Motor neuron (in vitro differentiated cells): ENCODE measurements around the gene INPP5A. TPM values are rescaled to one million over a fixed set of nuclear protein-coding genes. Genes with fewer than 3 reads are reported as not detected.
A peak's percentile ranks its signal among the peaks of the same experiment; 100 is the strongest.

Experiments used
- ATAC-seq, 8 experiments: fragments of 200-7000 bp; cut with Tn5 transposase; replicated peaks in 6 of 8; 2 replicates each; pipeline ENCODE4 v1.8.0; 2021; ENCODE audit warnings: mild to moderate bottlenecking in 8 of 8, moderate library complexity in 8 of 8
- H3K27ac ChIP-seq, 2 donors: fragments of 250-450 bp; sonication (Bioruptor Pico); 2 replicates each; pipeline ENCODE4 v1.9.0; 2021; ENCODE audit warnings: antibody characterized with exemption in 2 of 2, mild to moderate bottlenecking in 2 of 2, moderate library complexity in 1 of 2
- H3K4me1 ChIP-seq, 2 donors: fragments of 250-450 bp; sonication (Bioruptor Pico); replicated peaks in 1 of 2; 2 replicates each; pipeline ENCODE4 v1.6.1; 2021; ENCODE audit warnings: antibody characterized with exemption in 2 of 2, mild to moderate bottlenecking in 2 of 2, moderate library complexity in 1 of 2
- H3K4me3 ChIP-seq, 5 donors: fragments of 250-450 bp; sonication (Bioruptor Pico); 2 replicates each; pipeline ENCODE4 v1.9.0; 2021; ENCODE audit warnings: antibody characterized with exemption in 5 of 5, mild to moderate bottlenecking in 5 of 5, moderate library complexity in 4 of 5
- WGBS, 10 experiments: fragments of 450-650 bp; shearing (Covaris generic); methylation state at CpG; one replicate each; pipeline ENCODE4 v1.0.0; 2022; 5-methylcytosine and 5-hydroxymethylcytosine counted together
- in situ Hi-C, 9 experiments: fragments of 400-800 bp; cut with MboI; loops; one replicate each; pipeline ENCODE4 v1.15.0; 2021; ENCODE audit warnings: low sequenced_read_pairs in 9 of 9, low pct_unique_long_range_greater_than_20kb in 2 of 9; ENCODE audit not compliant: unreplicated experiment in 9 of 9
- total RNA-seq, 8 experiments: library from RNA; unstranded; fragments of 300-600 nt; gene quantifications; 2 replicates each; pipeline versions ENCODE4 v1.2.3 to v1.2.4, GENCODE V29; 2022

The INPP5A gene
- total RNA-seq, 8 experiments from 2014 or later, result 13.2 to 45.0 (median 17.9) TPM

GRCh38 chr10:132582771-132583170 is 45.2 kb downstream of the INPP5A start:
- no peak overlapping the region for H3K27ac ChIP-seq
- in situ Hi-C loops, result no loop called here
- no peak overlapping the region for H3K4me3 ChIP-seq
- peaks cover 0 to 8% of the 10 kb centered on the region in 2 donors for H3K4me1 ChIP-seq
- WGBS, 10 experiments, result 81 to 100% (median 97%) methylated on average over 1 to 5 of the region's 5 CpGs; no CpG with 5 or more reads in 4 of the 10 experiments
- ATAC-seq, result no peak

- Histone ChIP-seq H3K27ac (no peak overlapping the region), H3K4me1 (peaks cover 0 to 8% of the 10 kb centered on the region in 2 donors), H3K4me3 (no peak overlapping the region)
- WGBS, 10 experiments, result 44 to 90% (median 66%) methylated on average over 2 to 9 of the region's 9 CpGs; no CpG with 5 or more reads in 1 of the 10 experiments
- in situ Hi-C loops, result no loop called here
- no peak for ATAC-seq
Observed at GRCh38 chr10:132583456-132583855, 45.9 kb downstream of the INPP5A start.

GRCh38 chr10:132584081-132584480 is 46.5 kb downstream of the INPP5A start:
- peaks cover 0 to 5% of the 10 kb centered on the region in 2 donors for H3K4me1 ChIP-seq
- ATAC-seq, result no peak
- in situ Hi-C loops, result no loop called here
- H3K27ac ChIP-seq, result no peak overlapping the region
- H3K4me3 ChIP-seq, result no peak overlapping the region
- 20 to 100% (median 47%) methylated on average over 1 of the region's 1 CpG; no CpG with 5 or more reads in 2 of the 10 experiments for whole genome bisulfite sequencing, 10 experiments

GRCh38 chr10:132585732-132586722 is 48.4 kb downstream of the INPP5A start:
- H3K27ac ChIP-seq, result no peak overlapping the region
- 71 to 100% (median 95%) methylated on average over 3 to 8 of the region's 38 CpGs; no CpG with 5 or more reads in 4 of the 10 experiments for WGBS, 10 experiments
- peaks cover 0 to 4% of the 10 kb centered on the region in 2 donors for H3K4me1 ChIP-seq
- in situ Hi-C loops, result no loop called here
- no peak overlapping the region for H3K4me3 ChIP-seq
- no peak for ATAC-seq

- WGBS, 10 experiments, result 80 to 100% (median 94%) methylated on average over 2 to 14 of the region's 22 CpGs; no CpG with 5 or more reads in 3 of the 10 experiments
- peak in 1 of 8 experiments; percentile 55 for ATAC-seq
- Histone ChIP-seq H3K27ac (no peak overlapping the region), H3K4me1 (peaks cover 0 to 9% of the 10 kb centered on the region in 2 donors), H3K4me3 (no peak overlapping the region)
- in situ Hi-C loops, result no loop called here
Observed at GRCh38 chr10:132586739-132587138, 49.2 kb downstream of the INPP5A start.

GRCh38 chr10:132587175-132587574 is 49.6 kb downstream of the INPP5A start:
- Histone ChIP-seq H3K27ac (no peak overlapping the region), H3K4me1 (peaks cover 0 to 9% of the 10 kb centered on the region in 2 donors), H3K4me3 (no peak overlapping the region)
- no peak for ATAC-seq
- 93 to 100% (median 98%) methylated on average over 2 to 8 of the region's 11 CpGs; no CpG with 5 or more reads in 5 of the 10 experiments for WGBS, 10 experiments
- in situ Hi-C loops, result no loop called here

- in situ Hi-C loops, result no loop called here
- Histone ChIP-seq H3K4me3 (no peak overlapping the region), H3K27ac (no peak overlapping the region), H3K4me1 (peaks cover 0 to 6% of the 10 kb centered on the region in 2 donors)
- no peak for ATAC-seq
- WGBS, 10 experiments, result 17 to 94% (median 77%) methylated on average over 1 to 17 of the region's 25 CpGs; no CpG with 5 or more reads in 2 of the 10 experiments
Observed at GRCh38 chr10:132588301-132589013, 50.9 kb downstream of the INPP5A start.

- Histone ChIP-seq H3K27ac (no peak overlapping the region), H3K4me3 (no peak overlapping the region), H3K4me1 (peaks cover 0 to 5% of the 10 kb centered on the region in 2 donors)
- no peak for ATAC-seq
- 80 to 93% (median 87%) methylated on average over 2 to 12 of the region's 14 CpGs; no CpG with 5 or more reads in 6 of the 10 experiments for WGBS, 10 experiments
- in situ Hi-C loops, result no loop called here
Observed at GRCh38 chr10:132589015-132589414, 51.4 kb downstream of the INPP5A start.

DNA sequence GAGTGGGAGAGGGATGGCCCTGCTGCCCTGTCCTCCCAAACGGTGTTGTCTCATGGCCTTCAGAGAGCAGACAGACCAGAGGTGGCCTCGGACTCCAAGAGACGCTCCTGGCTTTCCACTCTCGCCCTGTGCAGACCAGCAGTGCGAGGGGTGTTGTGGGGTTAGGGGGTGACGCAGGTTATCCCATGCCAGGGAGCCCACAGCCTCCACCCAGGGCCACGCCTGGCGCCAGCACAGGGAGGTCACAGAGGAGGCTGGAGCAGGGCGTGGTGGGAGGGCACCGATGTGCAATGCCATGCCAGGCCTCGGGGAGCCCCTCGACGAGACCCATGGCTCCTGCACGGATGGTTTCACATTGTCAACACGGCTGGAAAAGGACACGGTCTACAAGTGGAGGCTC is 52.1 kb downstream of the INPP5A start:
- WGBS, 10 experiments, result 100% methylated on average over 1 of the region's 16 CpGs; no CpG with 5 or more reads in 8 of the 10 experiments
- in situ Hi-C loops, result no loop called here
- no peak overlapping the region for H3K4me3 ChIP-seq
- no peak for ATAC-seq
- H3K4me1 ChIP-seq, result peaks cover 2 to 9% of the 10 kb centered on the region in 2 donors
- H3K27ac ChIP-seq, result no peak overlapping the region

GRCh38 chr10:132590094-132590751 is 52.6 kb downstream of the INPP5A start:
- no peak overlapping the region for H3K4me3 ChIP-seq
- 87 to 96% (median 95%) methylated on average over 4 to 19 of the region's 33 CpGs; no CpG with 5 or more reads in 7 of the 10 experiments for WGBS, 10 experiments
- H3K27ac ChIP-seq, result no peak overlapping the region
- in situ Hi-C loops, result no loop called here
- ATAC-seq, result no peak
- peaks cover 7 to 11% of the 10 kb centered on the region in 2 donors for H3K4me1 ChIP-seq

- WGBS, 10 experiments, result 17 to 100% (median 83%) methylated on average over 1 to 8 of the region's 10 CpGs
- no peak for ATAC-seq
- in situ Hi-C loops, result no loop called here
- H3K4me3 ChIP-seq, result no peak overlapping the region
- peaks cover 8 to 11% of the 10 kb centered on the region in 2 donors for H3K4me1 ChIP-seq
- H3K27ac ChIP-seq, result no peak overlapping the region
Observed at GRCh38 chr10:132590752-132591121, 53.1 kb downstream of the INPP5A start.

- H3K4me3 ChIP-seq, result no peak overlapping the region
- 40 to 100% (median 84%) methylated on average over 1 to 16 of the region's 22 CpGs; no CpG with 5 or more reads in 1 of the 10 experiments for WGBS, 10 experiments
- H3K27ac ChIP-seq, result no peak overlapping the region
- in situ Hi-C loops, result no loop called here
- H3K4me1 ChIP-seq, result peaks cover 8 to 11% of the 10 kb centered on the region in 2 donors
- peak in 2 of 8 experiments; percentile 22 to 24 for ATAC-seq
Observed at GRCh38 chr10:132591166-132591971, 53.8 kb downstream of the INPP5A start.
